ENCODE data around the gene CACNA1H. TPM values are rescaled to one million over a fixed set of nuclear protein-coding genes. Genes with fewer than 3 reads are reported as not detected.

The CACNA1H gene
- total RNA-seq, 1 donor from 2014 or later: 4.2 TPM

GRCh38 chr16:1156055-1156982, 3.4 kb downstream of the CACNA1H start:
- ATAC-seq: no peak

GRCh38 chr16:1156983-1157638, 4.2 kb downstream of the CACNA1H start:
- DNase-seq (ENCODE audit: low spot score) (no peak), ATAC-seq (no peak)

More at GRCh38 chr16:1156055-1156982, 3.4 kb downstream of the CACNA1H start:
- DNase-seq (ENCODE audit: low spot score): no peak

DNA sequence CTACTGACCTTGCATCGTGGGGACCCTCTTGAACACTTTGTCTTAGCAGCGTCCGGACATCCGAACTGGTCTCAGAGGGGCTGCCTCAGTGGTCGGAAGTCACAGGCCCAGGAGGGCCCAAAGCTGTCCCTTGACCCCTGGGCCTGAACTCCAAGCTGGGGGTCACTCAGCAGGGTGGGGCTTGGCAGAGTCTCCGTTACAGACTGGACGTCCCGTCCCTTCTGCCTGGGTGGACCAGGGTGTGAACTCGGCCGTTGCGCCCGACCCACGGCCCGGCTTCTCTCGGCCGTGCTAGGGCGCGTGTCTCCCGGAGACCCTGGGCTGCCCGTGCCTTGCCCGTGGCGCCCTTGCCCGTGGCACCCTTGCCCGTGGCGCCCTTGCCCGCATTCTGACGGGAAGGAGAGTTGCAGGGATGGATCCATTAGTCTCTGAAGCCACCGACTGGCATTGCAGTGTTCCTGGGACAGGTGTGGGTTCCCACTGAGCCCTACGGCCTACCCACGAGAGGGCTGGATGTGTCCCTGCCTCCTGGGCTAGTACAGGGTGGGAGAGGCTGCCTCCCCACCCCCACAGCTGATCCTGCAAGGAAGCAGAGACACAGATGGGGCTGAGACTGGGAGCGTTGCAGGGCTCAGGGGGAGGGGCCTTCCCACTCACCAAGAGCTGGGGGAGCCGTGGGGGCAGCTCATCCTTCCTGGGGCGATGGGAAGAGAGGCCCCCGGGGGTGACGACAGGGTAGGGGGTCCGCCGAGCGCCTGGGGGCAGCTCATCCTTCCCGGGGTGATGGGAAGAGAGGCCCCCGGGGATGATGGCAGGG, 4.9 kb downstream of the CACNA1H start:
- DNase-seq (ENCODE audit: low spot score): no peak
- ATAC-seq: no peak

DNA sequence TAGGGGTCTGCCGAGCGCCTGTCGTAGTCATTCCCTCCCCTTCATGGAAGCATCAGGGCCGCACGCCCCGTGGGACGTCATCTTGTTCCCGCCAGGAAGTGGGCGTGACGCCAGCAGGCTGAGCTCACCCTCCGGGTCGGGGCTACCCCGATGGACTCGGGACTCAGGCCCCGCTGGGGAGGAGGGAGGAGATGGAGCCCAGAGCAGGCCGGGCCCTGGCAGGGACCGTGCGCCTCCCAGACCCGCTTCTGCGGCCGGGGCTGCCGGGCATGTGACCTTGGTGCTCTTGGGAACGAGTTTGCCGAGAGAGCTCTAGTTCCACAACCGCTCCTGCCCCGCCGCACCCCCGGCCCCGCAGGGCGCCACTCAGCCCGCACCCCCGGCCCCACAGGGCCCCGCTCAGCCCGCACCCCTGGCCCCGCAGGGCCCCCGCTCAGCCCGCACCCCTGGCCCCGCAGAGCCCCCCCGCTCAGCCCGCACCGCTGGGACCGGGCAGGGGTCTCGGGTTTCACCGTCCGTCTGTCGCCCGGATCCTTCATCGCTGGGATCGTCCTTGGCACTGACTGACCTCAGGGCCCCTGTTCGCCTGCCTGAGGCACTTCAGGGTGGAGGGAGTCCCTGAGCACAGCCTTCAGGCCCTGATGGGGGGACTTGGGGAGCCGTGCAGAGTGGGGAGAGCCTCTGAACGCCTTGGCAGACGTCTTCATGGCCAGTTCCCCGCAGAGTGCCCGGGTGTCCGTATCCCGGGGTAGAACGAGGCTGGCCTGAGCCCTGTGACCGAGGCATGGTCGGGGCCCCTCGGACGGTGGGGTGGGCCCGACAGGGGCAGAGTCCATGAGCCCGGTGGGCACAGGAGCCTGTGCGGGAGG, 5.8 kb downstream of the CACNA1H start:
- ATAC-seq: no peak
- DNase-seq (ENCODE audit: low spot score): no peak

DNA sequence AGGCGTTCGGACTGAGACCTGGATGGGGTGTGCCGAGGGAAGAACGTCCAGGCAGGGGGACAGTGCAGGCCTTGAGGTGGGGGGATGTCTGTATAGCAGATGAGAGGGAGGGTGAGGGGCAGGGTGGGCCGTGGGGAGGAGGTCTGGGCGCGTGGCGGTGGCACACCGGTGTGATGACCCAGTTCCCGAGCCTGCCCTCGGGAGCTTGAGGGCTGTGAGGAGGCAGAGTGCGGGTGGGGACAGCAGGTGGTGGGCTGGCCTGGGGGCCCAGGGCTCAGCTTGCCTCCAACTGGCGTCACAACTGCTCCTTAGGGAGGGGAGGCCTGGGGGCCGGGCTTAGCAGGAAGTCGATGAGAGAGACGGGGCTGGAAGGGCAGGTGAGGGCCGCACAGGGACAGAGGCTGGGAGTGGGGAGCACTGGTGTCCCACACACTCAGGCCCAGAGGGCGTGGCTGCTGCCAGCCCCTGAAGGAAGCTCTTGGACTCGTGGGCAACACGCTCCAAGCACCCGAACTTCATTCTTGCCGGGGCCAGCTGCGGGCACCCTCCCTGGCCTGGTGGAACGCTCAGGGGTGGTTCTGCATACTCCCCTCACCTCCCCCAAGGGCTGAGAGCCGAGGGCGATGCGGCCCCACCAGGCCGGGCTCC, 6.5 kb downstream of the CACNA1H start:
- ATAC-seq (no peak), DNase-seq (ENCODE audit: low spot score) (no peak)

- peak; percentile 83 for ATAC-seq
These were observed 7.3 kb downstream of the CACNA1H start for GRCh38 chr16:1159973-1160772.

GRCh38 chr16:1160773-1161348, 8.0 kb downstream of the CACNA1H start:
- ATAC-seq (no peak), DNase-seq (ENCODE audit: low spot score) (no peak)

More at GRCh38 chr16:1159973-1160772, 7.3 kb downstream of the CACNA1H start:
- DNase-seq (ENCODE audit: low spot score): peak; percentile 90

- no peak for ATAC-seq
- DNase-seq (ENCODE audit: low spot score): no peak
These were observed 10.0 kb downstream of the CACNA1H start for GRCh38 chr16:1162701-1163566.

- DNase-seq (ENCODE audit: low spot score): no peak
- ATAC-seq: no peak
These were observed 10.7 kb downstream of the CACNA1H start for GRCh38 chr16:1163567-1164055.

- ATAC-seq (no peak), DNase-seq (ENCODE audit: low spot score) (no peak)
These were observed 11.5 kb downstream of the CACNA1H start for GRCh38 chr16:1164382-1164781.

- DNase-seq (ENCODE audit: low spot score) (no peak), ATAC-seq (no peak)
These were observed 12.1 kb downstream of the CACNA1H start for GRCh38 chr16:1164975-1165374.

- ATAC-seq: no peak
- DNase-seq (ENCODE audit: low spot score): no peak
These were observed 12.6 kb downstream of the CACNA1H start for GRCh38 chr16:1165511-1165910.

DNA sequence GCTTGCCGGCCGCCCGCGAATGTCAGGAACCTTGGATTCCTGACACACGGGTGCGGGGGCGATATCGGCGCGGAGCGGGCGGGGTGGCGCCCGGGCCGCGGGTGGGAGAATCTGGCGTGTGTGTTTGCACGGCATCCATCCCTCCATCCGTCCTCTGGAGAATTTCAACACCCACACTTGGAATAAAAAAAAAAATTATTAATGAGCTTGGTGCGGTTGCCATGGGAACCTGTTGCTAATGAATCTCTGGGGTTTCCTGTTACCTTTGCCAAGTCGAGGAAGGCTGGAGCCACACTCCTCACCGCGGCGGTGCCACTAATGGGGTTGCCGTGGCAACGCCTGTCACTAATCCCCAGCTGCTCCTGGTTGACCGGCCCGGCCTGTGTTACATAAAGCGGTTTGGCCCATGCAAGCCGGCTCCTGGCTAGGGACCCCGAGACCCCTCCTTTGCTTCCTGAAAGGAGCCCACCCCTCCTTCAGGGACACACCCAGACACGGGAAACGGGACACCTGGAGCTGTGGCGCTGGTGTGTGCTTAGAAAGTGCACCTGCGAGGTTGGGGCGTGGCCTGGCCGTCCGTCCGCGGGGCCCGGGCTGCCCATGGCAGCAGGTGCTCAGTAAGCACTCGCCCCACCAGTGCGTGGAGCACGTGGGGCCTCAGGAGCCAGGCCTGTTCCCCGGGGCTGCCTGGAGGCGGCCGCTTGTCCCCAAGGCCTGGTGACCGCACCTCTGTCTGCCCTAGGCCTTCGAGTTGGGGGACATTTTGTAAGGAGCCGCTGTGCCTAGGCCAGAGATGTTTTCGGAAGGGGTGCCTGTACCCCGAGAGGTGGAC, 14.6 kb downstream of the CACNA1H start:
- DNase-seq (ENCODE audit: low spot score) (no peak), ATAC-seq (no peak)

DNA sequence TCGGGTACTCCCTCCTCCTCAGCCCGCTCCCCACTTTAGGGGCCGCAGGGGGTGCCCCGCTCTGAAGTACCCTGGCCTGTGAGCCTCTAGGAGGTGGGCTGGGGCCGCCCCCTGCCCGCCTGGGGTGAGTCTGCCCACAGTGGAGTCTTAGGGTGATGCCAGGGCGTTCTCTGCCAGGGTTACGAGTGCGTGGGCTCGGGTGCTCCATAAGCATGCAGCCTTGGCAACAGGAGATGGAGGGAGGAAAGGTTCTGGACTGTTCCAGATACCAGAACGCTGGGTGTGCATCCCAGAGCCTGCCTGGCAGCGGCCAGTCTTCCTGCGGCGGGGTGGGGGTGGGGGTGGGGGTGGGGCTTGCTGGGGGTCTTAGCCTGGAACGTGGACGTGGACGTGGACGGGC, 15.9 kb downstream of the CACNA1H start:
- ATAC-seq (no peak), DNase-seq (ENCODE audit: low spot score) (no peak)

DNA sequence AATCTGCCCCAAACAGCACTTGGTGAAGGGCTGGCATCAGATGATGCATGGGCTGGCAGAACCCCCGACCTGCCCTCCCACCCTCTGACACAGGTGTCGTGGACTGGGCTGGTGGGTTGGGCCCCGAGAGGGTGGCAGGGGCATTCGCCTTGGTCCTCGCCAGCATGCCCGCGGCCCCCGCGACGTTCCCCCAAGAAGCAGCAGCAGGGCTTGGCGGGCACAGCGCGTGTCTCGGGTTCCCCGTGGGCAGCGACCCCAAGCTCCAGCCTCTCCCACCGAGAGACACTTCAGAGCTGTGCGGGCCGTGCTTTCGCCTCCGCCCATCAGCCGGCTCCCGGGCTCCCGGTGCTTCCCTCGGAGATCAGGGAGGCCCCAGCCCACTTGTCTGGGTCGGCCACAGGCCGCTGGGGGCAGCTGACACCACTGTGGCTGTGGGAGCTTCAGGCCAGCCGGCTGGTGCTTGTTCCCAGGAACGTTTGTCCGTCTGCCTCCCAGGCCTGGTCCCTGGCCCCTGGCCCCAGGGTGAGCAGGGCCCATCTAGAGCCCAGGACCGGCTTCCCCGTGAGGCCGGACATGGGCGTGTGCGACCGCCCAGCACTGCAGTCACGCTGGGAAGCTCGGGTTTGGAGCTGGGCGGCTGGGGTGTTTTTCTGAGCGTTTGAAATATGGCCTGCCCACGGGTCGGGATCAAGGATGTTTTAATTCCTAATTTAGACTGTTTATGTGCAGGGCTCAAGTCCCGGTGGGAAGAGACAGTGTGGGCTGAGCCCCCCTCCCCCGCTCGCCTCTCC, 16.6 kb downstream of the CACNA1H start:
- DNase-seq (ENCODE audit: low spot score): no peak
- ATAC-seq: no peak

DNA sequence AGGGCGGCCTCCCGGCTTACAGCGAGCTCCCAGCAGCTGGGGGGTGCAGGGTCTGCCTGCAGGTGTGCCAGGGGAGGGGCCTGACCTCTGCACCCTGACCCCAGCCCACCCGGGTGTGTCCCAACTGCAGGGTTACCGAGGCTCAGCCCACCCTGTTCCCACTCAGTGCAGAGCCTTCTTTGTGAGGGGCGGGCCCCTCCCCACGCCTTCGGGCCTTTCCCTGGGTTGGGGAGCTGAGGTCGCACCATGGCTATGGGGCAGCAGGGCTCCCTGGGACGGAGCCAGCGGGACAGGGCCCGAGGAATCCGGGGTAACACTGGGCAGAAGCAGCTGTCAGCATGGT, 17.1 kb downstream of the CACNA1H start:
- ATAC-seq (no peak), DNase-seq (ENCODE audit: low spot score) (no peak)
